Epithelial cell of esophagus (primary cell): ENCODE data around the gene ITGA1.

ENCODE experiments used
- DNase-seq: peaks from one replicate; pipeline ENCODE4 v3.0.0; 2010; ENCODE audit warnings: low read depth
- H3K4me3 ChIP-seq: 2 replicates; pipeline ENCODE4 v1.5.1; 2011; ENCODE audit warnings: mild to moderate bottlenecking, low read length, control low read depth
- CTCF ChIP-seq: IDR thresholded peaks from 2 replicates; pipeline ENCODE4 v1.5.1; 2011; ENCODE audit warnings: low read depth, mild to moderate bottlenecking, low read length, control low read depth, inconsistent platforms; ENCODE audit not compliant: insufficient read depth; ENCODE audit errors: missing control alignments

Gene ITGA1

GRCh38 chr5:52925001-52925400, 137.3 kb downstream of the ITGA1 start:
- no peak for TF ChIP-seq CTCF

GRCh38 chr5:52928689-52929088, 141.0 kb downstream of the ITGA1 start:
- no peak for DNase-seq
- no peak for TF ChIP-seq CTCF
- no peak overlapping the region for H3K4me3 ChIP-seq

More at GRCh38 chr5:52925001-52925400, 137.3 kb downstream of the ITGA1 start:
- DNase-seq = no peak
- H3K4me3 ChIP-seq = no peak overlapping the region

GRCh38 chr5:52938226-52938625, 150.5 kb downstream of the ITGA1 start:
- no peak for DNase-seq
- H3K4me3 ChIP-seq = no peak overlapping the region
- TF ChIP-seq CTCF = no peak

- peak; percentile 31 for DNase-seq
These were observed 155.6 kb downstream of the ITGA1 start for GRCh38 chr5:52943285-52943684.

GRCh38 chr5:52943808-52944207, 156.1 kb downstream of the ITGA1 start:
- no peak for TF ChIP-seq CTCF
- DNase-seq = no peak
- no peak overlapping the region for H3K4me3 ChIP-seq

More at GRCh38 chr5:52943285-52943684, 155.6 kb downstream of the ITGA1 start:
- H3K4me3 ChIP-seq = no peak overlapping the region
- TF ChIP-seq CTCF = peak; percentile 46

GRCh38 chr5:52945040-52945439, 157.3 kb downstream of the ITGA1 start:
- no peak for TF ChIP-seq CTCF
- no peak for DNase-seq
- H3K4me3 ChIP-seq = no peak overlapping the region

GRCh38 chr5:52947208-52947607, 159.5 kb downstream of the ITGA1 start:
- no peak for TF ChIP-seq CTCF
- H3K4me3 ChIP-seq = no peak overlapping the region
- DNase-seq = no peak
